H9 (cell line): Measurements from ENCODE around the gene TAF10. TPM values are rescaled to one million over a fixed set of nuclear protein-coding genes. Genes with fewer than 3 reads are reported as not detected.

Experiments
- DNase-seq: peaks from one replicate; pipeline ENCODE4 v3.0.0-alpha.2; 2017
- H2AFZ ChIP-seq: one replicate; pipeline ENCODE4 v1.6.1; 2013; ENCODE audit warnings: mild to moderate bottlenecking, low read length, control low read depth, moderate library complexity
- H2AK5ac ChIP-seq: 2 replicates; pipeline ENCODE4 v1.6.1; 2013; ENCODE audit warnings: low read length, control low read depth, mixed read lengths; ENCODE audit not compliant: insufficient read length
- H2BK120ac ChIP-seq: one replicate; pipeline ENCODE4 v1.6.1; 2013; ENCODE audit warnings: low read depth, mild to moderate bottlenecking, low read length, control low read depth, inconsistent platforms; ENCODE audit not compliant: poor library complexity, severe bottlenecking
- H2BK12ac ChIP-seq: 2 replicates; pipeline ENCODE4 v1.6.1; 2013; ENCODE audit warnings: low read length, control low read depth, mixed read lengths, low read depth; ENCODE audit not compliant: insufficient read length
- H2BK15ac ChIP-seq: 2 replicates; pipeline ENCODE4 v1.6.1; 2013; ENCODE audit warnings: low read depth, low read length, control low read depth
- H2BK20ac ChIP-seq: one replicate; pipeline ENCODE4 v1.6.1; 2013; ENCODE audit warnings: low read depth, mild to moderate bottlenecking, low read length, control low read depth, inconsistent platforms; ENCODE audit not compliant: poor library complexity, severe bottlenecking
- H2BK5ac ChIP-seq: 2 replicates; pipeline ENCODE4 v1.6.1; 2013; ENCODE audit warnings: low read length, control low read depth, mixed read lengths; ENCODE audit not compliant: insufficient read length
- H3K14ac ChIP-seq: 2 replicates; pipeline ENCODE4 v1.6.1; 2013; ENCODE audit warnings: low read length, control low read depth; ENCODE audit not compliant: insufficient read depth
- H3K18ac ChIP-seq: 2 replicates; pipeline ENCODE4 v1.6.1; 2013; ENCODE audit warnings: low read depth, mild to moderate bottlenecking, mixed read lengths, low read length, control low read depth; ENCODE audit not compliant: insufficient read length
- H3K23ac ChIP-seq: 2 replicates; pipeline ENCODE4 v1.6.1; 2013; ENCODE audit warnings: low read length, control low read depth, mixed read lengths, low read depth; ENCODE audit not compliant: insufficient read length
- H3K23me2 ChIP-seq: 2 replicates; pipeline ENCODE4 v1.6.1; 2013; ENCODE audit warnings: low read depth, mild to moderate bottlenecking, mixed read lengths, low read length, control low read depth; ENCODE audit not compliant: insufficient read length, poor library complexity, severe bottlenecking
- H3K27ac ChIP-seq: 2 replicates; pipeline ENCODE4 v1.5.1; 2013; ENCODE audit warnings: low read length, control low read depth, mixed read lengths, low read depth; ENCODE audit not compliant: insufficient read length
- H3K27me3 ChIP-seq: 2 replicates; pipeline ENCODE4 v1.6.1; 2013; ENCODE audit warnings: low read length, control low read depth, inconsistent platforms; ENCODE audit not compliant: insufficient read depth
- H3K4ac ChIP-seq: 2 replicates; pipeline ENCODE4 v1.6.1; 2013; ENCODE audit warnings: low read depth, mild to moderate bottlenecking, control low read depth, inconsistent platforms, low read length, moderate library complexity
- H3K4me1 ChIP-seq: 2 replicates; pipeline ENCODE4 v1.6.1; 2013; ENCODE audit warnings: low read length, control low read depth, inconsistent platforms; ENCODE audit not compliant: insufficient read depth
- H3K4me2 ChIP-seq: 2 replicates; pipeline ENCODE4 v1.6.1; 2013; ENCODE audit warnings: low read length, control low read depth, mixed read lengths; ENCODE audit not compliant: insufficient read length, insufficient read depth
- H3K56ac ChIP-seq: 2 replicates; pipeline ENCODE4 v1.6.1; 2013; ENCODE audit warnings: low read depth, mild to moderate bottlenecking, mixed read lengths, low read length, control low read depth; ENCODE audit not compliant: insufficient read length
- H3K79me1 ChIP-seq: 2 replicates; pipeline ENCODE4 v1.6.1; 2013; ENCODE audit warnings: low read depth, mild to moderate bottlenecking, moderate library complexity, low read length, control low read depth, inconsistent platforms; ENCODE audit not compliant: insufficient read depth, poor library complexity, severe bottlenecking
- H3K79me2 ChIP-seq: 2 replicates; pipeline ENCODE4 v1.6.1; 2013; ENCODE audit warnings: low read length, control low read depth, inconsistent platforms; ENCODE audit not compliant: insufficient read depth
- H3K9ac ChIP-seq: 2 replicates; pipeline ENCODE4 v1.6.1; 2013; ENCODE audit warnings: low read length, control low read depth, mixed read lengths; ENCODE audit not compliant: insufficient read length; ENCODE audit errors: extremely low read depth
- H3K9me3 ChIP-seq: one replicate; pipeline ENCODE4 v1.6.1; 2013; ENCODE audit warnings: low read depth, low read length, inconsistent platforms; ENCODE audit not compliant: control insufficient read depth
- H3T11ph ChIP-seq: one replicate; pipeline ENCODE4 v1.6.1; 2013; ENCODE audit warnings: mild to moderate bottlenecking, low read length, control low read depth, inconsistent platforms
- H4K20me1 ChIP-seq: one replicate; pipeline ENCODE4 v1.6.1; 2013; ENCODE audit not compliant: control insufficient read depth, insufficient read length, insufficient read depth
- H4K5ac ChIP-seq: 2 replicates; pipeline ENCODE4 v1.6.1; 2013; ENCODE audit warnings: low read depth, mild to moderate bottlenecking, mixed read lengths, low read length, control low read depth; ENCODE audit not compliant: insufficient read length
- H4K8ac ChIP-seq: replicated peaks from 2 replicates; pipeline ENCODE4 v1.6.1; 2013; ENCODE audit warnings: low read length, control low read depth, mixed read lengths, low read depth; ENCODE audit not compliant: insufficient read length
- H4K91ac ChIP-seq: 2 replicates; pipeline ENCODE4 v1.6.1; 2013; ENCODE audit warnings: low read depth, mild to moderate bottlenecking, moderate library complexity, mixed read lengths, low read length, control low read depth; ENCODE audit not compliant: insufficient read length
- H3K27ac Mint-ChIP-seq, 3 experiments: 2 replicates in 2 of 3; 3 replicates in 1 of 3; pipeline ENCODE4 v1.8.0; 2020 to 2021; ENCODE audit warnings: mixed read lengths in 3 of 3, mild to moderate bottlenecking in 1 of 3, moderate library complexity in 1 of 3
- H3K27me3 Mint-ChIP-seq: 2 replicates; pipeline ENCODE4 v1.8.0; 2021; ENCODE audit warnings: low read depth, mild to moderate bottlenecking, moderate library complexity, mixed read lengths
- H3K36me3 Mint-ChIP-seq, 3 experiments: 2 replicates in 2 of 3; 3 replicates in 1 of 3; pipeline ENCODE4 v1.8.0; 2020 to 2021; ENCODE audit warnings: low read depth in 3 of 3, mixed read lengths in 3 of 3; ENCODE audit not compliant: insufficient read depth in 1 of 3
- H3K4me1 Mint-ChIP-seq, 2 experiments: 2 replicates each; pipeline ENCODE4 v1.8.0; 2020; ENCODE audit warnings: mixed read lengths in 2 of 2
- H3K4me3 Mint-ChIP-seq, 2 experiments: 2 replicates in 1 of 2; 3 replicates in 1 of 2; pipeline ENCODE4 v1.8.0; 2020 to 2021; ENCODE audit warnings: mild to moderate bottlenecking in 2 of 2, mixed read lengths in 2 of 2, moderate library complexity in 1 of 2
- H3K9me3 Mint-ChIP-seq, 2 experiments: 2 replicates in 1 of 2; 3 replicates in 1 of 2; pipeline ENCODE4 v1.8.0; 2020; ENCODE audit warnings: mild to moderate bottlenecking in 2 of 2, mixed read lengths in 2 of 2, moderate library complexity in 1 of 2
- CTCF ChIP-seq: fragments of 200-600 bp; sonication (generic); conservative IDR thresholded peaks from 3 replicates; pipeline ENCODE4 v1.8.0; 2021; ENCODE audit warnings: antibody characterized with exemption, mild to moderate bottlenecking
- WGBS: extraction: QIAGEN DNeasy Blood & Tissue Kit; methylation state at CpG from one replicate; pipeline ENCODE4 v1.1.7; 2013; ENCODE audit warnings: missing lambda C conversion rate, low lambda C conversion rate, mixed read lengths; ENCODE audit not compliant: insufficient read length; ENCODE audit errors: extremely low coverage; 5-methylcytosine and 5-hydroxymethylcytosine counted together
- total RNA-seq: library from RNA; stranded (reverse); gene quantifications from 2 replicates; pipeline ENCODE4 v1.2.1, GENCODE V29; 2021

TAF10 gene
- total RNA-seq, 1 experiment from 2014 or later = 198 TPM

GRCh38 chr11:6599449-6599848 lies 12.6 kb downstream of the TAF10 start:
- Histone ChIP-seq H2BK12ac (no peak overlapping the region), H2BK15ac (no peak overlapping the region), H3K4me1 (peaks cover 3% of the 10 kb centered on the region; the same call in 1 of the 2 replicates), H3T11ph (no peak overlapping the region), H3K79me1 (no peaks in the 10 kb centered on the region), H2BK120ac (no peak overlapping the region), H2BK20ac (no peak overlapping the region), H3K4ac (no peak overlapping the region), H3K23ac (no peak overlapping the region), H3K56ac (no peak overlapping the region), H4K91ac (no peak overlapping the region), H4K8ac (no peak overlapping the region), H2AFZ (no peak overlapping the region), H3K9ac (no peak overlapping the region), H2AK5ac (no peak overlapping the region), H3K14ac (no peak overlapping the region), H3K27me3 (no peaks in the 10 kb centered on the region), H3K9me3 (no peaks in the 10 kb centered on the region), H2BK5ac (no peak overlapping the region), H3K18ac (no peak overlapping the region), H3K27ac (no peak overlapping the region), H3K4me2 (no peak overlapping the region), H3K79me2 (peaks cover 7% of the 10 kb centered on the region; the same call in 1 of the 2 replicates), H4K20me1 (no peaks in the 10 kb centered on the region), H4K5ac (no peak overlapping the region), H3K23me2 (peaks cover 13% of the 10 kb centered on the region)
- DNase-seq = no peak
- no peaks in the 10 kb centered on the region for H3K9me3 Mint-ChIP-seq
- no peak overlapping the region for H3K4me3 Mint-ChIP-seq
- H3K27me3 Mint-ChIP-seq = no peaks in the 10 kb centered on the region
- H3K27ac Mint-ChIP-seq = no peak overlapping the region
- WGBS = no CpG with 5 or more reads among the region's 1 CpG
- H3K36me3 Mint-ChIP-seq = peaks cover 6 to 44% (median 25%) of the 10 kb centered on the region in 3 experiments; a peak in 6 of 7 replicates
- TF ChIP-seq CTCF = no peak
- peaks cover 0 to 2% of the 10 kb centered on the region in 2 experiments; a peak in 2 of 4 replicates for H3K4me1 Mint-ChIP-seq
